ENCODE measurements around the gene PFN4.
"Not testable (repeated sequence)": the region's sequence is repeated elsewhere in the genome, so short reads cannot be mapped to it uniquely, and the experiment has no call there.

Gene PFN4

GRCh38 chr2:24147364-24147763 lies 24.2 kb upstream of the PFN4 start:
- H3K36me3 ChIP-seq (ENCODE audit: insufficient read depth, low read length): peaks cover 12% of the 10 kb centered on the region
- H3K27ac ChIP-seq (ENCODE audit: low read depth, low read length): no peak overlapping the region
- H3K4me1 ChIP-seq (ENCODE audit: insufficient read depth, low read length): no peaks in the 10 kb centered on the region
- no peaks in the 10 kb centered on the region for H3K9me3 ChIP-seq (ENCODE audit: low read length)
- no peaks in the 10 kb centered on the region for H3K27me3 ChIP-seq (ENCODE audit: control insufficient read depth in 1 of 2, insufficient read depth in 2 of 2, low read length in 2 of 2)
- no peak overlapping the region for H3K4me3 ChIP-seq (ENCODE audit: low read depth in 1 of 2, low read length in 2 of 2)
- H3K9ac ChIP-seq (ENCODE audit: low read length): no peak overlapping the region

GRCh38 chr2:24140305-24140704 lies 17.2 kb upstream of the PFN4 start:
- H3K9ac ChIP-seq (ENCODE audit: low read length); H3K36me3 ChIP-seq (ENCODE audit: insufficient read depth, low read length); H3K4me1 ChIP-seq (ENCODE audit: insufficient read depth, low read length); H3K27me3 ChIP-seq (ENCODE audit: control insufficient read depth in 1 of 2, insufficient read depth in 2 of 2, low read length in 2 of 2); H3K4me3 ChIP-seq (ENCODE audit: low read depth in 1 of 2, low read length in 2 of 2); H3K9me3 ChIP-seq (ENCODE audit: low read length); H3K27ac ChIP-seq (ENCODE audit: low read depth, low read length): not testable (repeated sequence)

- H3K4me1 ChIP-seq (ENCODE audit: insufficient read depth, low read length): no peaks in the 10 kb centered on the region
These were observed 9.4 kb upstream of the PFN4 start for GRCh38 chr2:24132543-24132942.

GRCh38 chr2:24125956-24126355 lies 2.8 kb upstream of the PFN4 start:
- Histone ChIP-seq H3K4me3 (ENCODE audit: low read depth in 1 of 2, low read length in 2 of 2) (no peak overlapping the region), H3K9ac (ENCODE audit: low read length) (no peak overlapping the region), H3K36me3 (ENCODE audit: insufficient read depth, low read length) (no peaks in the 10 kb centered on the region), H3K27me3 (ENCODE audit: control insufficient read depth in 1 of 2, insufficient read depth in 2 of 2, low read length in 2 of 2) (no peaks in the 10 kb centered on the region), H3K9me3 (ENCODE audit: low read length) (no peaks in the 10 kb centered on the region), H3K27ac (ENCODE audit: low read depth, low read length) (no peak overlapping the region), H3K4me1 (ENCODE audit: insufficient read depth, low read length) (peaks cover 19% of the 10 kb centered on the region)

More at GRCh38 chr2:24132543-24132942, 9.4 kb upstream of the PFN4 start:
- H3K36me3 ChIP-seq (ENCODE audit: insufficient read depth, low read length): no peaks in the 10 kb centered on the region
- no peak overlapping the region for H3K27ac ChIP-seq (ENCODE audit: low read depth, low read length)
- H3K9me3 ChIP-seq (ENCODE audit: low read length): no peaks in the 10 kb centered on the region
- no peaks in the 10 kb centered on the region for H3K27me3 ChIP-seq (ENCODE audit: control insufficient read depth in 1 of 2, insufficient read depth in 2 of 2, low read length in 2 of 2)
- no peak overlapping the region for H3K9ac ChIP-seq (ENCODE audit: low read length)
- H3K4me3 ChIP-seq (ENCODE audit: low read depth in 1 of 2, low read length in 2 of 2): no peak overlapping the region

- H3K4me3 ChIP-seq (ENCODE audit: low read depth in 1 of 2, low read length in 2 of 2): peak overlapping the region; percentile 66 to 84
- H3K27ac ChIP-seq (ENCODE audit: low read depth, low read length): peak overlapping the region; percentile 87
- peak overlapping the region; percentile 63 for H3K9ac ChIP-seq (ENCODE audit: low read length)
- no peaks in the 10 kb centered on the region for H3K9me3 ChIP-seq (ENCODE audit: low read length)
- H3K36me3 ChIP-seq (ENCODE audit: insufficient read depth, low read length): no peaks in the 10 kb centered on the region
- peaks cover 19% of the 10 kb centered on the region for H3K4me1 ChIP-seq (ENCODE audit: insufficient read depth, low read length)
- no peaks in the 10 kb centered on the region for H3K27me3 ChIP-seq (ENCODE audit: control insufficient read depth in 1 of 2, insufficient read depth in 2 of 2, low read length in 2 of 2)
These were observed 917 bp upstream of the PFN4 start for GRCh38 chr2:24123922-24124580.

- H3K27ac ChIP-seq (ENCODE audit: low read depth, low read length): peak overlapping the region; percentile 87
- peaks cover 19% of the 10 kb centered on the region for H3K4me1 ChIP-seq (ENCODE audit: insufficient read depth, low read length)
- no peaks in the 10 kb centered on the region for H3K27me3 ChIP-seq (ENCODE audit: control insufficient read depth in 1 of 2, insufficient read depth in 2 of 2, low read length in 2 of 2)
- H3K4me3 ChIP-seq (ENCODE audit: low read depth in 1 of 2, low read length in 2 of 2): peak overlapping the region; percentile 66 to 84
- H3K9me3 ChIP-seq (ENCODE audit: low read length): no peaks in the 10 kb centered on the region
- H3K36me3 ChIP-seq (ENCODE audit: insufficient read depth, low read length): no peaks in the 10 kb centered on the region
- peak overlapping the region; percentile 78 for H3K9ac ChIP-seq (ENCODE audit: low read length)
These were observed 554 bp downstream of the PFN4 start for GRCh38 chr2:24122366-24123194.

- Histone ChIP-seq H3K9me3 (ENCODE audit: low read length) (no peaks in the 10 kb centered on the region), H3K27me3 (ENCODE audit: control insufficient read depth in 1 of 2, insufficient read depth in 2 of 2, low read length in 2 of 2) (no peaks in the 10 kb centered on the region), H3K36me3 (ENCODE audit: insufficient read depth, low read length) (no peaks in the 10 kb centered on the region), H3K27ac (ENCODE audit: low read depth, low read length) (no peak overlapping the region), H3K4me1 (ENCODE audit: insufficient read depth, low read length) (peaks cover 19% of the 10 kb centered on the region), H3K9ac (ENCODE audit: low read length) (no peak overlapping the region), H3K4me3 (ENCODE audit: low read depth in 1 of 2, low read length in 2 of 2) (no peak overlapping the region)
These were observed 1.7 kb downstream of the PFN4 start for GRCh38 chr2:24121469-24121868.

GRCh38 chr2:24121066-24121465 lies 2.1 kb downstream of the PFN4 start:
- Histone ChIP-seq H3K9ac (ENCODE audit: low read length) (no peak overlapping the region), H3K9me3 (ENCODE audit: low read length) (no peaks in the 10 kb centered on the region), H3K27me3 (ENCODE audit: control insufficient read depth in 1 of 2, insufficient read depth in 2 of 2, low read length in 2 of 2) (no peaks in the 10 kb centered on the region), H3K27ac (ENCODE audit: low read depth, low read length) (no peak overlapping the region), H3K4me3 (ENCODE audit: low read depth in 1 of 2, low read length in 2 of 2) (no peak overlapping the region), H3K36me3 (ENCODE audit: insufficient read depth, low read length) (no peaks in the 10 kb centered on the region), H3K4me1 (ENCODE audit: insufficient read depth, low read length) (peaks cover 19% of the 10 kb centered on the region)

- no peaks in the 10 kb centered on the region for H3K36me3 ChIP-seq (ENCODE audit: insufficient read depth, low read length)
- H3K27me3 ChIP-seq (ENCODE audit: control insufficient read depth in 1 of 2, insufficient read depth in 2 of 2, low read length in 2 of 2): no peaks in the 10 kb centered on the region
- no peak overlapping the region for H3K4me3 ChIP-seq (ENCODE audit: low read depth in 1 of 2, low read length in 2 of 2)
- H3K27ac ChIP-seq (ENCODE audit: low read depth, low read length): no peak overlapping the region
- no peak overlapping the region for H3K9ac ChIP-seq (ENCODE audit: low read length)
- no peaks in the 10 kb centered on the region for H3K9me3 ChIP-seq (ENCODE audit: low read length)
- peaks cover 5% of the 10 kb centered on the region for H3K4me1 ChIP-seq (ENCODE audit: insufficient read depth, low read length)
These were observed 5.2 kb downstream of the PFN4 start for GRCh38 chr2:24117902-24118301.

GRCh38 chr2:24115057-24115456 lies 8.1 kb downstream of the PFN4 start:
- no peaks in the 10 kb centered on the region for H3K4me1 ChIP-seq (ENCODE audit: insufficient read depth, low read length)
- H3K4me3 ChIP-seq (ENCODE audit: low read depth in 1 of 2, low read length in 2 of 2): no peak overlapping the region
- no peak overlapping the region for H3K27ac ChIP-seq (ENCODE audit: low read depth, low read length)
- no peaks in the 10 kb centered on the region for H3K36me3 ChIP-seq (ENCODE audit: insufficient read depth, low read length)
- no peaks in the 10 kb centered on the region for H3K27me3 ChIP-seq (ENCODE audit: control insufficient read depth in 1 of 2, insufficient read depth in 2 of 2, low read length in 2 of 2)
- H3K9ac ChIP-seq (ENCODE audit: low read length): no peak overlapping the region
- no peaks in the 10 kb centered on the region for H3K9me3 ChIP-seq (ENCODE audit: low read length)

GRCh38 chr2:24111407-24111901 lies 11.7 kb downstream of the PFN4 start:
- Histone ChIP-seq H3K9me3 (ENCODE audit: low read length) (no peaks in the 10 kb centered on the region), H3K27ac (ENCODE audit: low read depth, low read length) (no peak overlapping the region), H3K36me3 (ENCODE audit: insufficient read depth, low read length) (no peaks in the 10 kb centered on the region), H3K9ac (ENCODE audit: low read length) (no peak overlapping the region), H3K4me1 (ENCODE audit: insufficient read depth, low read length) (no peaks in the 10 kb centered on the region), H3K4me3 (ENCODE audit: low read depth in 1 of 2, low read length in 2 of 2) (no peak overlapping the region), H3K27me3 (ENCODE audit: control insufficient read depth in 1 of 2, insufficient read depth in 2 of 2, low read length in 2 of 2) (no peaks in the 10 kb centered on the region)
